GM21723 (cell line): Measurements from ENCODE around the gene FAT1.

Experiments used
- ATAC-seq: cut with Tn5 transposase; IDR thresholded peaks from one replicate; pipeline ENCODE4 v1.9.1; 2021; ENCODE audit warnings: mild to moderate bottlenecking, moderate library complexity; ENCODE audit not compliant: unreplicated experiment

FAT1 gene

DNA sequence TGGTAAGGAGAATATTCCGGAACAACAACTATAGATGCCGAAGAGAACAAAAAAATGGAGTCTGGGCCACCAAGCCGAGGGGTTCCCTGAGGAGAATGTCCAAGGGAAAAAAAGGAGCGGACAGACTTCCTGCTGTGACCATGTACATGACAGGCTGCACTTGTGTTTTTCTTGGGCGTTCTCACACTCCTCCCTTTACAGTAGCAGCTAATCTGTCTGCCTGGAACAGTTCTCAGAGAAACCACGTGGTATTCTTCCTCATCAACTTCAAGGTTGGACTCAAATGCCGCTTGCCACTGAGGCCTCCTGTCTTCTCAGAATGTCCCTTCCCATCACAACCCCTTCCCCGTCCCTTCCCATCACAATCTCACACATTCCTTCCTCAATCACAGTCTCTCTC lies 137.5 kb downstream of the FAT1 start:
- no peak for ATAC-seq

DNA sequence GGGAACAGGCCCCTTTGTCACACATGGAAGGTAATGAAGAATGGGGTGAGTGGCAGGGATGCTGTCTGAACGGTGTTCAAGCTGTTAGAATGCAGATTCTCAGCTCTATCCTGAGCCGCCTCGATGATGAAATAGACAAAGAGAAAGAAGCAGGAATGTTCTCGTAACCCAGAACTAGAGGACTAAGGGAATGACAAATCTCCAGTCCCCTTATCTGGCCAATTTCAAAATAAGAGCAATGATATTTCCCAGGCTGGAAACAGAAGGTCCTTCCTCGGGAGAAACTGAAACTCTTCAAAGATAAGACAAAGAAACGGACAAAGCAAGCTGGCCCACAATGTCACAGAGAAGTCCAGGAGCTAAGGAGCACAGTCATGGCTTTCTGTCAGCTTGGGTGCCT lies 138.7 kb downstream of the FAT1 start:
- no peak for ATAC-seq

DNA sequence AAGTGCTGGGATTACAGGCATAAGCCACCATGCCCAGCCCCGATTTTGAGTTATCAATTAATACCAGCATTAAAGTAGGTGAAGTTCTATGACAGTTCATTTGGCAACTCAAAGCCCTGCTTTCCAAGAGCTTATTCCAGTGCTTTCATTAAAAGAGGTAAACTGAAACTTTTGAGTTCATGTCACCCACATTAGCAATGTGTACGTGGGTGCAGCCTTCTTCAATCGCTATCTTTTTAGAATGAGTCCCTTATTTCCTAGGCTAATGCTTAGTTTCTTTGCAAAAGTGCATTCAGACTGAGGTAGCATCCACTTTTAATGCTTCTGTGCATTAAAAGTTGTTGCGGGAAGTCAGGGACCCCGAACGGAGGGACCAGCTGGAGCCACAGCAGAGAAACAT lies 142.2 kb downstream of the FAT1 start:
- ATAC-seq: no peak

DNA sequence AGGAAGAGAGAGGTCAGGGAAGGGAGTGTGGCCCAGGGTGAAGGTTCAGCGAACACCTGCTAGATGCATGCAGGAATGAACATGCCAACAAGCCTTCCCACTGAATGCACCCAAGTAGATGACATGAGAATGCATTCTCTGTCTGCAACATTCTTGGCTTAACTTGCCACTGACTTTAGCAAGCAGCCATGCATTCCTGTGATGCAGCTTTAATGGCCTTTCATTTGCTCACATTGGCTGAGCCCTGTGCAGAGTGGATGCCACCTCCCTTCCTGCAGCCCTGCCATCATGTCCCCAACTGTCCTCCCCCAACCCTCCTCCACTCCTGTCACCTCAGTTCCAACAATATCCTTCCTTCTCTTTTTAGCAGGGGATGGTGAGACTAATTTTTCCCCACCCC lies 143.0 kb downstream of the FAT1 start:
- ATAC-seq: no peak

DNA sequence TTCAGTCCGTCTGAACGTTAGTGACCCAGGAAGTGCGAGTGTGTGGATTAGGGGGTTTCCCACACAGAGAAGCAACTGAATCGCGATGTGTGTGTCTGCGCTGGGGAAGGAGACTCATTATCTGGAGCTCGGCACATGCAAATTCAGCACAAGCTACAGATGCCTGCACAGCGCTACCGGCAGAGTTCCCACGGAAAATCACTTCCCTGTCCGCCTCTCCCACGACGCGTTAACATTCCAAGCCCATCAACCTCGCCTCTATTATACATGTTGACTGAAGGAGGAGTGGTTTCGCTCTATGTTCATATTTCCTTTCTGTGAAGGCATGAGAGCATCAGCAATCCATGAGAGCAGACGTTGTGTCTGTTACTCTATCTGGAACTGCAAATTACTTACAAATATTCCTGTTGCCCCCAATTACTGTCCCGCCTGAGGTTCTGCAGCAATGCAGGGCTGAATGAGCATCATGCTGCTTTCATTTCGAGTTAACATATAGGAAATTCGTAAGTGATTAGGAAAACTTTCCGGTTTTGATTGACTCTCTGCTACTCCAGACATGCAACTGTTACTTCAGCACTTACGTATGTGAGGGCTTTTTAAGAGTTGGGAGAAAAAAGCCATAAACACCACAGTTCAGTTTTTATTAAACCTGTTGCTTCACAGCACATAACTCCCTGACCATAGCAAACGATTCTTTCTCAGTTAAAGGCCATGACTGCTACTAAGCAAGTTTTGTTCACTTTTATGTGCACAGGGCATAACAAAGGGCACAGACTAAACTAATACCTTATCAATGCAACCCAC lies 153.3 kb downstream of the FAT1 start:
- no peak for ATAC-seq

DNA sequence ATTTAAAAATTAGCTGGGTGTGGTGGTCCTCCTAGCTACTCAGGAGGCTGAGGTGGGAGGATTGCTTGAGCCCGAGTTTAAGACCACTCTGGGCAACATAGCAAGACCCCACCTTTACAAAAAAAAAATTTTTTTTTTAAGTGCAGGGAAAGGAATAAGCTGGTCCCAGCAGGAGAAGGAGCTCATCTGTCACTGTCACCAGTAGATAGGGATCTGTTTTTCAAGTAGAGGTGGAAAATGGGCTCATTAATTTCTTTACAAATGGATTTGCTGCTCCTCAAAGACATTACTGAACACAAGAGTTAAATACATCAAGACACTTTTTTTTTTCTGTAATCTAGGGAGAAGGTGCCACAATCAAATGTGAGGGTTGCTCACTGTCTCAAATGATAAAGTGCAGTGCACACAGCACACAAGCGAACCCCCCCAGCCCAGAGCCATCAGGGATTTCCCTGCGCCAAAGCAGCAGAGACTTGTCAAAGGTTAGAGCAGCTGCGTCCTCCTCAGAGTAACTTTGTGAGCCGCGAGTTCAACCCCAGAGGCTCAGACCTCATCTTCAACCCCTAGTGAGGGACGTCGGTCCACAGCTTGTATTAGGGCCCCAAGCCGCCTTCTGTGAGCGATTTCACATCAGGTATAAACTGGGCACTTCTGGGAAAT lies 154.0 kb downstream of the FAT1 start:
- no peak for ATAC-seq

DNA sequence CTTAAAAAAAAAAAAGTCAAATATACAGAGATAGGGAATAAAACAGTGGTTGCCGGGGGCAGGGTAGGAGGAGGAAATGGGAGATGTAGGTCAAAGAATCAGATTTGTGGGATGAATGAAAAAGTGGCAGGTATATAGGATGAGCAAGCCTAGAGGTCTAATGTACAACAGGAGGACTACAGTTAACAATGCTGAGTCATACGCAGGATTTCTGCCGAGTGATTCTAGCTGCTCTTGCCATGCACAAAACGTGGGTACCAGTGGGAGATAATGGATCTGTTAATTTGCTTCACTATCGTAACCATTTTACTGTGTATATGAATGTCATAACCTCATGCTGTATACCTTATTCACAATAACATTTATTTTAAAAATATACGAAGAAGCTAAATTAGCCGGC lies 157.6 kb downstream of the FAT1 start:
- no peak for ATAC-seq

DNA sequence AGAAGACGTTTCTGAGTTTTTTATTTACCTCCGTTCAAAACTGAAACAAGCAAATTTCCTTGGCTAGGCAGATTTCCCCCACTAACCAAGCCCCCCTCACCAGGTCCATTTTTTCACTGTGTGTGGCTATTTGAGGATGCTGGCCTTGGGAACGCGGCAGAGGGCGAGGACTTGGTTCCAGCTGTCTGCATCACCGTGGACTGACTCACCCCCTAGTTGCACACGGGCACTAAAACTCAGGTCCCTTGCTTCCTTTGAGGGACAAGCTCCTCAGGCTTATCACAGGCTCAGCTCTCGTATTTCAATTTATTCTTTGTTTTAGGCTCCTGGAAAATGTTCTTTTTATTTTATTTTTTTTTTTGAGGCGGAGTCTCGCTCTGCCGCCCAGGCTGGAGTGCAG lies 159.9 kb downstream of the FAT1 start:
- no peak for ATAC-seq

DNA sequence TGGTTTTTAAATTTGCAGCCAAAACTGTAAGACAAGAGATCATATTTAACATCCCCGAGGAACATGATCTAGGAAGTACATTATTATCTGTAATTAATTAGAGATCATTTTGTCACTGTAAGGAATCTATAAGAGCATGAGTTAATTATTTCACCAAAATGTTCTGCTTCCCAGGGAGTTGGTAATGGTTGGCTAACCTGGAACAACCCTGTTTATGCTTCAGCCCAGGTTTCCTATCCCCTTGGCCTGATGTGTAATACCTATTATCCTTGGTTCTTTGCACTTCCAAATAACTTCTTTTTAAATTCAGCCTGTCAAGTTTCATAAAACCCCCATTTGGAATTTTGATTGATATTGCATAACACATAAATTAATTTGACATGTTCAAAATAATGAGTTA lies 161.9 kb downstream of the FAT1 start:
- ATAC-seq: no peak

DNA sequence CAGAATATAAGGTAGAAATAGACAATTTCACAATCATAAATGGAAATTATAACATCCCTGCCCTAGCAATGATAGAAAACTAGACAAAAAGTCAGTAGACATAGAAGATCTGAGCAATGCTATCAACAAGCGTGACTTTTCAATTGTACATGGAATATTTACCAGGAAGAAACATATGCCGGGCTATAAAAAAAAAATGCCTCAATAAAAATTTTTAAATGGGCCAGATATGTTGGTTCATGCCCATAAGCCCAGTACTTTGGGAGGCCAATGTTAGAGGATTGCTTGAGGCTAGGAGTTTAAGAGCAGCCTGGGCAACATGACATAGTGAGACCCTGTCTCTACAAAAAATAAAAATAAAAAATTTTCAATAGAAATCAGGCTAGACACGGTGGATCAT lies 163.0 kb downstream of the FAT1 start:
- ATAC-seq: no peak

DNA sequence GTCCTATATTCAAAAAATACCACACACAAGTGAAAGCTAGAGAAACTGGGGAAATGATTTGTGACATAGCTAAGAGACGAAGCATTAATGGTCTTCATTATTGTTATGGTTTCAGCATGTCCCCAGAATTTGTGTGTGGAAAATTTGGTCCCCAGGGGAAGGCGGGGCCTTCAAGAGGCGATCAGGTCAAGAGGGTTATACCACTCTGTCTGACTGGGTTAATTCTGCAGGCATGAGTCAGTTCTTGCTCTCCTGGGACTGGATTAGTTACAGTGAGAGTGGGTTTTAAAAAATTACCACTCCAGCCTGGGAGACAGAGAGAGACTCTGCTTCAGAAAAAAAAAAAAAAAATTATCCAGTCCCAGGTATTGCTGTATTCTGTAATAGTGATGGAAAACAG lies 166.2 kb downstream of the FAT1 start:
- ATAC-seq: no peak

DNA sequence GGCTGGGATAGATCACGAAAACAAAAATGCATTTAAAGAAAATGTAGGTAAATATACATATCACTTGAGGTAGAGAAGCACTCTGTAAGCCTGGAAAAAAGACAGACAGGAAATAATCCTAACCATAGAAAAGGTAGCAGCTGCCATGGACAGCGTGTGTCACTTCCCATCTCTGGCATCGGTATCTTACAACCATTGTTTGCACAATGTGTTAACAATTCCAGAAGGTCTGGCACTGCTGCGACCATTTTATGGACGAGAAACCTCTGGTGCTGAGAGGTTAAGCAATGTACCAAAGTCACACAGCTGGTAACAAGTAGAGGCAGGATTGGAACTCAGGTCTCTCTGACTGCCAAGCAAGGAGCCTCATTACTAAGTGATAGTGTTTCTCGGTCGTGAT lies 166.6 kb downstream of the FAT1 start:
- ATAC-seq: no peak

DNA sequence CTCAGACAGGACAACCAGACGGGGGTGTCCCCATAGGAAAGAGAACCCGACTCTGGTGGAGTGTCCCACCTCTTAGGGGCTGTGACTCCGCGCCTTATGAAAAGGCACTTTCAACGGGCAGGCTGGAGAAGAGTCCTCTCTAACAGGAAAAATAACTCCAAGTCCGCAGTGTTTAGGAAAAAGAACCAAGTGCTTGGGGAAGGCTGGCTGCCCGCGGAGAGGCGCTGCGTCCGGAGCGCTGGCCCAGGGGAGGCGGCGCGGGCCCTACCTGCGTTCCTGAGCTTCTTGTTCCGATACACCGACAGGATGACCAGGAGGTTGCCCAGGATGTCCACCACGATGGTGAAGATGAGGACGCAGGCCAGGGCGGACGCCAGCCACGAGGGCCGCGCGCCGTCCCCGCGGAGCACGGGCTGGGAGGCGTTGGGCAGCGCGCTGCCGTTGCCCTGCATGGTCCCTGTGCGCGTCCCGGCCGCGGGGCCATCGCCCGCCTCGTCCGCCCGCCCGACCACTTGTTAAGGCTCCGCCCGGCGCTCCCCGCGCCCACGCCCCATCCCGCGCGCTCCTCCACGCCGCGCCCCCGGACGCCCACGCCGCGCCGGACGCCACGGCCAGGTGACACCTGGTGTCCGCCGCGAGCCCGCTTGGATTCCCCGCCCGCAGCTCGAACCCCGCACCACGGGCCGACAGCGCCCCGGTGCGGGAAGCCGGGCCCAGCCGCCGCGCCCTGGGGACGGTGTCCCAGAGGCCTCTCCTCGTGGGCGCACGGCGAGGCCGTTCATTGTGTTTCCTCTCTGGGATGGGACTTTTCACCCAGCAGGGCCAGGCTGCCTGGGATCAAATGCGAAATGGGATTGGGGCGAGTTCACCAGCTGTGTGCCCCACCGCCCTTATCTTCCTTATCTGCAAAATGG lies 168.5 kb downstream of the FAT1 start, which contains the start of gene MTNR1A:
Gene MTNR1A, minus strand, starts transcription at position 654 of the 914 bp plus-strand sequence. Its CDS starts 202 bp downstream, at position 452.
- ATAC-seq: no peak

DNA sequence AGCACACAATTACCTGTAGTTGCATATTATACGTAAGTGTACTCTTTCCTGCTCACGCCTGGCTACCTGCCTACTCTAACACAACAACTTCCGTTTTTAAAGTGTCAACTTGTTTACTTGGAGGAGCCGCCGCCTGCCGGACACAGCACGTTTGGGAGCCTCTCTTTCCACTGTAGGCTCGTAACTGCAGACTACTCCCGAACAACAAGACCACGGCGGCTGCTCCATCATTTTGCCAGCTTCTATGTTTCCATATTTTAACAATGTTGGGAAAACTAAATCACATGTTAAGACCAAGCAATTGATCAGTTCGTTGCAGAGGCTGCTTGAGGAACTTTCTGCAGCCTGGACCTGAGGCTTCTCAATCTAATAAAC lies 169.1 kb downstream of the FAT1 start:
- ATAC-seq: no peak

DNA sequence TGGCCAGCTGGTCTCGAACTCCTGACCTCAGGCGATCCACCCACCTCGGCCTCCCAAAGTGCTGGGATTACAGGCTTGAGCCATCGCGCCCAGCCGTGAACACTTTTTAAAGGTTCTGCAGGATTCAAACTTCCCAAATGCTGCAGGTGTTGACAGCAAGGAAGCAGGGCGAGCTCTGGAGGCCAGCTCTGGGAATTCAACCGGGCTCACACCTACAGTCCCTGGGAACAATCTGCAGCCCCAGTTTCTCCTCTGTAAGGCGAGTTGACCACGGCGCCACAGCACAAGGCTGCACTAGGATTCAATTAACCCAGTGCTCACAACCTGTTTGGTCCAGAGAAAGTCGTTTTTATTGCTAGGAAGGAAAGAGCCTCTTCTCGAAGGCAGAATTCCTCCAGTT lies 169.9 kb downstream of the FAT1 start:
- no peak for ATAC-seq

DNA sequence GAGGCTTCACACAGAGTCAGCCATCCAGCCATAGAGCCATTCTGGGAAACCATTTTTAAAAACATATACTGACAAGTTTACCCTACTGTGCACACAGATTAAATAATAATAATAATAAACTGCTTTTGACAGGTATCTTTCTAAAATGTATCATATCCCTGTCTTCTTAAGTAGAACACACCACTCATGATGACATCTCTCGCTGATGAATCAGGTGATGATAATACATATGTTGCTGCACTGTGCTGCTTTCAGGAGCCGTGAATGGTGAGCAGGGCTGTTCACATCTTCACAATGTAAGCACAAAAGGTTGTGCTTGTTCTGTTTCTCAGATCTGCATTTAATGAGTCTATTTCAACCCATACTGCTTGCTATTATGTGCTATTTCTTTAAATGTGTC lies 171.8 kb downstream of the FAT1 start:
- ATAC-seq: no peak

DNA sequence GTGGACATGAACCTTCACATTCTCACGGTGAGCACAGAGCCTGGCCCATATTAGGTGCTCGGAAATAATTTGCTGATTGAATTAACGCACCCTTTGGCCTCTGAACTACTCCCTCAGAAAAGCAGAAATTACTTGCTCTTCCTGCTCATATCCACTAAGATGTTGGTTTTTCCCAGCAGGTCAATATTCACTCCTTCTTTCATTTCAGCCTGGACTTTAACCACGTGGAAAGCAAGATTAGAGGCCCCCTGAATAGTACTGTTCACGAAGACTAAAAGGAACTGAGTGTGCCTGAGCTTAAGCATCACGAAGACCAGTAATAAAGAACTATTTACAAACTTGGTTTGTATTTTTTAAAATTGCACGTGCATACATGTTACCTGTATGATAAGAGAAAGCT lies 178.2 kb downstream of the FAT1 start:
- no peak for ATAC-seq

DNA sequence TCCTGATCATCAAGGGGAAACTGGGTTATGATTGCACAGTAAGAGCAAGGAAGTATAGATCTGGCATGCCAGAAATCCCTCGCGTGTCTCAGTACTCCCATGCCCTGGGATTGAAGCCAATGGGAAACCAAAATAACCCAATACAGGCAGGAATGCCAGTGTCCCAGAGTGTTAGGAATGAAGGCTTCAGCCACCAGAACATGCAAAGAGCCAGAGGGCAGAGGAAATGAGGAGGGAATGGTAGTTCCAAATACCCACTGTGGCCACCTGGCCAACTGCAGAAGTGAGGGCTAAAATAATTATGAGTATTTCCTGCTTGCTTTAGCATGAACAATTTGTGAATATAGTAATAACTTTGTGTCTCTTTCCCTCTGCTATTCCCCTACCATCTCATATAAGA lies 180.4 kb downstream of the FAT1 start:
- ATAC-seq: no peak

DNA sequence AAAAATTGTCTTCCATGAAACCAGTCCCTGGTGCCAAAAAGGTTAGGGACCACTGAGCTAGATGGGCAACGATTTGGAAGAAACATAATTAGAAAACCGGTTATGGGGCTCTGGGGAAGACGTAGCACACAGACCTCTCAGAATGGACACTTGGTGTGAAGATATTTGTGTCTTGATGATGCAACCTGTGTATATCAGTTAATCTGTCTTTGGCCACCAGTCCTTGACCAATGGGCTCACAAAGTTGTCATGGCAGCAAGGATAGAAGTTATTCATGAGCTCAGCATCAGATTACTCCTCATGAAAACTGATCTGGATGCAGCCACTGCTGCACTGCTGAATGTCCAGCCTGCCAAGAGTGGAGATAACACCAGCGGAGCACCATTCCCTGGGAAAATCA lies 181.9 kb downstream of the FAT1 start:
- no peak for ATAC-seq

DNA sequence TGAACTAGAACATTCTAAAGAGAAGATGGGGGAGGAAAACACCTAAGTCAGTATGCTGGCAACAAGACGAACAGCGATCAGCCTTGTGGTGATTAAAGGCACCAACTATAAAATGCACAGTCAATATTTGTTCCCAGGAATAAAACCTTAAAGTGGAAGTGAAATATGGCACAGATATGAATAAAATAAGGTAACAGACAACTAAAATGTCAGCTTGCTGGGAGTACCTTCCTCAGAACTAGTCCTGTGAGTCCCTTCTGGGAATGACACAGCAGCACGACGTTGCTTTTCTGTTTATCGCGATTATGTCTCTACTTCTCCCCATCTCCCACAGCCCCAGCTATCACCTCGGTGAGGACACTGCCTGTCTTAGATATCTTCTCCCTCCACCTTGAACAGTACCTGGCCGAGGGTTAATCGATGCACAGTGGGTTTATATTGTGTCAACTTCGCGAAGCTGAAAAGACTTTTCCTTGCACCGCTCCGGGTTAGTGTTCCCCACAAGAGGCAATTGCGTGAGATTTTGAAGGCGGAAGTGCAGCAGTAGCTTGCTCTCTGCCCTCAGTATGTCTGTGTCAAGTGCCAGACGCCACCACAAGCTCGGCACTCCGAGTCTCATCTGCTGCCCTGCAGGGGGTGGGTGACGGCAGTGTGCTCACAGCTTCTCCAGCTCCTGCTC lies 185.7 kb downstream of the FAT1 start:
- ATAC-seq: no peak
